ACHN (cell line): ENCODE data around the gene CCL11.
A peak's percentile ranks its signal among the peaks of the same experiment; 100 is the strongest.

ENCODE experiments used
- DNase-seq: peaks from one replicate; pipeline ENCODE4 v3.0.0-alpha.2; 2015
- in situ Hi-C: cut with HindIII; loops from 2 replicates; pipeline ENCODE4 v1.10.0; 2017; ENCODE audit warnings: low sequenced_read_pairs, low pct_ligation_motif_present, low pct_unique_long_range_greater_than_20kb

Gene CCL11

GRCh38 chr17:34254651-34255380, 30.7 kb upstream of the CCL11 start, which contains the start of gene CCL2:
TSS of gene CCL2 (plus strand) at chr17:34255285. CDS start at chr17:34255350, 65 bp downstream.
- in situ Hi-C loops, result no loop called here
- peak; percentile 81 for DNase-seq

GRCh38 chr17:34255381-34255732, 30.2 kb upstream of the CCL11 start:
- in situ Hi-C loops, result no loop called here

GRCh38 chr17:34255841-34256240, 29.7 kb upstream of the CCL11 start:
- no peak for DNase-seq
- in situ Hi-C loops, result no loop called here

More at GRCh38 chr17:34255381-34255732, 30.2 kb upstream of the CCL11 start:
- DNase-seq, result no peak

- no peak for DNase-seq
- in situ Hi-C loops, result no loop called here
Measured at GRCh38 chr17:34257299-34257985, 28.1 kb upstream of the CCL11 start.

- in situ Hi-C loops, result no loop called here
- no peak for DNase-seq
Measured at GRCh38 chr17:34257986-34258326, 27.6 kb upstream of the CCL11 start.

- no peak for DNase-seq
- in situ Hi-C loops, result no loop called here
Measured at GRCh38 chr17:34259146-34259545, 26.4 kb upstream of the CCL11 start.

- in situ Hi-C loops, result no loop called here
- no peak for DNase-seq
Measured at GRCh38 chr17:34260861-34261260, 24.7 kb upstream of the CCL11 start.

- no peak for DNase-seq
- in situ Hi-C loops, result no loop called here
Measured at GRCh38 chr17:34261568-34262337, 23.8 kb upstream of the CCL11 start.

GRCh38 chr17:34265711-34266110, 19.8 kb upstream of the CCL11 start:
- no peak for DNase-seq
- in situ Hi-C loops, result no loop called here

- no peak for DNase-seq
Measured at GRCh38 chr17:34269969-34270368, 15.6 kb upstream of the CCL11 start, which contains the start of gene CCL7. TSS of gene CCL7 (plus strand) at chr17:34270221. CDS start at chr17:34270291, 70 bp downstream.

GRCh38 chr17:34275881-34276280, 9.7 kb upstream of the CCL11 start:
- DNase-seq, result no peak
- in situ Hi-C loops, result no loop called here

More at GRCh38 chr17:34269969-34270368, 15.6 kb upstream of the CCL11 start, which contains the start of gene CCL7:
- in situ Hi-C loops, result no loop called here

- in situ Hi-C loops, result no loop called here
- DNase-seq, result no peak
Measured at GRCh38 chr17:34276826-34277225, 8.7 kb upstream of the CCL11 start.

- in situ Hi-C loops, result no loop called here
Measured at GRCh38 chr17:34283571-34283970, 2.0 kb upstream of the CCL11 start.

GRCh38 chr17:34287875-34288274, 2.3 kb downstream of the CCL11 start:
- no peak for DNase-seq
- in situ Hi-C loops, result no loop called here

More at GRCh38 chr17:34283571-34283970, 2.0 kb upstream of the CCL11 start:
- DNase-seq, result no peak

- DNase-seq, result no peak
- in situ Hi-C loops, result no loop called here
Measured at GRCh38 chr17:34290586-34290985, 5.0 kb downstream of the CCL11 start.

GRCh38 chr17:34291721-34292348, 6.3 kb downstream of the CCL11 start:
- no peak for DNase-seq
- in situ Hi-C loops, result no loop called here

- DNase-seq, result no peak
- in situ Hi-C loops, result no loop called here
Measured at GRCh38 chr17:34299027-34299426, 13.5 kb downstream of the CCL11 start.

- DNase-seq, result no peak
- in situ Hi-C loops, result loop anchor here (25.0 kb wide), 1 partner anchor 88 kb away; no protein-coding TSS in a partner anchor
Measured at GRCh38 chr17:34299956-34300577, 14.5 kb downstream of the CCL11 start.
